ENCODE measurements around the gene TBL1Y.

- TF ChIP-seq RCOR1 (IDR thresholded peaks at IDR 0.05; ENCODE audit: insufficient replicate concordance, low read length) (no peak), MXI1 (IDR thresholded peaks at IDR 0.05; ENCODE audit: borderline replicate concordance, low read depth, low read length) (no peak), RFX5 (IDR thresholded peaks at IDR 0.05; ENCODE audit: low read depth, low read length) (no peak), RAD21 (IDR thresholded peaks at IDR 0.05; ENCODE audit: low read length) (no peak), CHD1 (IDR thresholded peaks at IDR 0.05; ENCODE audit: low read depth, low read length) (no peak), POLR2A (IDR thresholded peaks at IDR 0.05; ENCODE audit: low read depth, low read length) (no peak), SMC3 (IDR thresholded peaks at IDR 0.05; ENCODE audit: low read depth, low read length) (no peak), BHLHE40 (IDR thresholded peaks at IDR 0.05; ENCODE audit: low read depth, low read length) (no peak), FOS (IDR thresholded peaks at IDR 0.05; ENCODE audit: low read depth, low read length) (no peak)
- TF ChIP-seq, protein P1, sequence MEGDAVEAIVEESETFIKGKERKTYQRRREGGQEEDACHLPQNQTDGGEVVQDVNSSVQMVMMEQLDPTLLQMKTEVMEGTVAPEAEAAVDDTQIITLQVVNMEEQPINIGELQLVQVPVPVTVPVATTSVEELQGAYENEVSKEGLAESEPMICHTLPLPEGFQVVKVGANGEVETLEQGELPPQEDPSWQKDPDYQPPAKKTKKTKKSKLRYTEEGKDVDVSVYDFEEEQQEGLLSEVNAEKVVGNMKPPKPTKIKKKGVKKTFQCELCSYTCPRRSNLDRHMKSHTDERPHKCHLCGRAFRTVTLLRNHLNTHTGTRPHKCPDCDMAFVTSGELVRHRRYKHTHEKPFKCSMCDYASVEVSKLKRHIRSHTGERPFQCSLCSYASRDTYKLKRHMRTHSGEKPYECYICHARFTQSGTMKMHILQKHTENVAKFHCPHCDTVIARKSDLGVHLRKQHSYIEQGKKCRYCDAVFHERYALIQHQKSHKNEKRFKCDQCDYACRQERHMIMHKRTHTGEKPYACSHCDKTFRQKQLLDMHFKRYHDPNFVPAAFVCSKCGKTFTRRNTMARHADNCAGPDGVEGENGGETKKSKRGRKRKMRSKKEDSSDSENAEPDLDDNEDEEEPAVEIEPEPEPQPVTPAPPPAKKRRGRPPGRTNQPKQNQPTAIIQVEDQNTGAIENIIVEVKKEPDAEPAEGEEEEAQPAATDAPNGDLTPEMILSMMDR (conservative IDR thresholded peaks at IDR 0.05; ENCODE audit: low read depth, low read length), result no peak
- TF ChIP-seq, protein P2, sequence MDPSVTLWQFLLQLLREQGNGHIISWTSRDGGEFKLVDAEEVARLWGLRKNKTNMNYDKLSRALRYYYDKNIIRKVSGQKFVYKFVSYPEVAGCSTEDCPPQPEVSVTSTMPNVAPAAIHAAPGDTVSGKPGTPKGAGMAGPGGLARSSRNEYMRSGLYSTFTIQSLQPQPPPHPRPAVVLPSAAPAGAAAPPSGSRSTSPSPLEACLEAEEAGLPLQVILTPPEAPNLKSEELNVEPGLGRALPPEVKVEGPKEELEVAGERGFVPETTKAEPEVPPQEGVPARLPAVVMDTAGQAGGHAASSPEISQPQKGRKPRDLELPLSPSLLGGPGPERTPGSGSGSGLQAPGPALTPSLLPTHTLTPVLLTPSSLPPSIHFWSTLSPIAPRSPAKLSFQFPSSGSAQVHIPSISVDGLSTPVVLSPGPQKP (IDR thresholded peaks at IDR 0.05; ENCODE audit: borderline replicate concordance, low read depth, low read length), result no peak
Observed at GRCh38 chrY:7008578-7009355, 98.3 kb downstream of the TBL1Y start.

Measured in IMR-90 (cell line).